NCI-H345 treated with DMSO at 0.1 percent for 48 hours (cell line): ENCODE results near the gene IL24.
"Not testable (repeated sequence)": the region's sequence is repeated elsewhere in the genome, so short reads cannot be mapped to it uniquely, and the experiment has no call there.

Experiments used
- DNase-seq: peaks from one replicate; lab custom pipeline; 2025; ENCODE audit not compliant: unreplicated experiment; lab: John Stamatoyannopoulos, UW

IL24 gene

GRCh38 chr1:206923961-206924557 is 26.8 kb downstream of the IL24 start:
- DNase-seq, result not testable (repeated sequence)

- no peak for DNase-seq
Observed at GRCh38 chr1:206924592-206925105, 27.4 kb downstream of the IL24 start.

GRCh38 chr1:206925106-206925736 is 28.0 kb downstream of the IL24 start:
- DNase-seq, result no peak

DNA sequence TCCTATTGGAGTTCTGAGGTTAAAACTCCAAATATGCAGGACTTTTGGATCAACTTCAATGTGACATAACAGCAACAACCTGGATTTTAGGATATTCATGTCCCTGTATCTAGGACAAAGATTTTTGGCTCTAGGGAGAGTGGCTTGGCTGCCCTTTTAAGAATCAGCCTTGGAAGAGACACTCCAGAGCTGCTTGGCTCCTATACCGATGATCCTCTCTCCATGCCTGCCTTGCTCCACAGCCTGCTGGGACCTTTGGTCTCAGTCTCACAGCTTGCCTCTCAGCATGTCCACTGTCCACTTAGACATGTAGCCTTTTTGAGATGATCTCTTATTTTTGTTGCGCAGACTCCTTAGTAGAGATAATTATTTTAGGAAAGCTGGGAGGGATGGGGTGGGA is 29.0 kb downstream of the IL24 start:
- DNase-seq, result no peak

GRCh38 chr1:206929524-206929923 is 32.3 kb downstream of the IL24 start:
- no peak for DNase-seq

DNA sequence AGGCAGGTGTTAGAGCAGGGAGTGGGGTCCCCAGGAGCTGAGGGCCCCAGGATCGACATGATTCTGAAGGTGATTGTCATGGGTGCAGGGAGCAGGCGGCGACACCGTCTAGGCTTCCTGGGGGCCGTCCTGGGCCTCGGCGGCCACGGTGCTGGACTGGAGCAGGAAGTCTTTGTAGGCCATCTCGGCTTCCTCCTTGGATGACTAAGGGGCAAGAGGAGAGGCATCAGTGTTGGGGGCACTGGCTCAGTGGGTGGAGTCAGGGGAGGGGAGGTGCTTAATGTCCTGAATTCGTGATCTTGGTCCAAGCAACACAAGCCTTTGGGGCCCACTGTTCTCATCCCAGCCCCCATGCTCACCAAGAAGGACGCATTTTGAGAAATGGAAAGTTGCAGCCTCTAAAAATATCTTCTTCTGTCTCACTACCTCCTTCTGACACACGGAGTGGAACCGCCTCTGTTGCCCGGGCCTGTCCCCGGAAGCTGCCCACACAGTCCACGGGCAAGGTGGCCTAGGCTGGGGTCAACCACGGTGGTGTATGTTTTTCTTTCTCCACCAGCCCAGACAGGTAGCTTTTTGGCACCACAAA is 33.1 kb downstream of the IL24 start:
- DNase-seq, result no peak

GRCh38 chr1:206931709-206932108 is 34.5 kb downstream of the IL24 start:
- DNase-seq, result no peak

GRCh38 chr1:206932177-206932576 is 34.9 kb downstream of the IL24 start:
- DNase-seq, result no peak

DNA sequence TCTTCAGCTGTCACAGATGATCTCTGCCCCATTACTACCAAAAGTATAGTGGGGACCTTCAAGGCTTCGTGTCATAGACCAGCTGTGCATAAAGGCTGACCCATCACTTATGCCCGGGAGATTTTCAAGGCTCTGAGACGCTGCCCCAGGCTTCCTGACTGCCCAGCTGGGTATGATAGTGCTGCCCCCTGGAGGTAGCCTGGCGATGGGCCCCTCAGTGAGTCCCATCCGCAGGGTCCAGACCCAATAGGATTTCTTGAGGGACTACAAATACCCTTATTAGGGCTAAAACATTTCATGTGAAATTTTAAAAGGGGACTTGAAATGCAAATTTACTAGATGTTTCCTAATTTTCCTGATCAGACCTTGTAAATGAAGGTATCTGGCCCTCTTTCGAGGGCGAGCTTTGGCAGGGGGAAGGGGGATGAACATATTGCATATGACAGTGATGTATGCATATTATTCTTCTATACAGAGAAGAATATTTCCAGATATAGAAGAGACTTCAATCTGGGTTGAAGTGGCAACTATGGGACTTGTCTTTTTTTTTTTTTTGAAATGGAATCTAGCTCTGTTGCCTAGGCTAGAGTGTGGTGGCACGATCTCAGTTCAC is 36.2 kb downstream of the IL24 start:
- no peak for DNase-seq

DNA sequence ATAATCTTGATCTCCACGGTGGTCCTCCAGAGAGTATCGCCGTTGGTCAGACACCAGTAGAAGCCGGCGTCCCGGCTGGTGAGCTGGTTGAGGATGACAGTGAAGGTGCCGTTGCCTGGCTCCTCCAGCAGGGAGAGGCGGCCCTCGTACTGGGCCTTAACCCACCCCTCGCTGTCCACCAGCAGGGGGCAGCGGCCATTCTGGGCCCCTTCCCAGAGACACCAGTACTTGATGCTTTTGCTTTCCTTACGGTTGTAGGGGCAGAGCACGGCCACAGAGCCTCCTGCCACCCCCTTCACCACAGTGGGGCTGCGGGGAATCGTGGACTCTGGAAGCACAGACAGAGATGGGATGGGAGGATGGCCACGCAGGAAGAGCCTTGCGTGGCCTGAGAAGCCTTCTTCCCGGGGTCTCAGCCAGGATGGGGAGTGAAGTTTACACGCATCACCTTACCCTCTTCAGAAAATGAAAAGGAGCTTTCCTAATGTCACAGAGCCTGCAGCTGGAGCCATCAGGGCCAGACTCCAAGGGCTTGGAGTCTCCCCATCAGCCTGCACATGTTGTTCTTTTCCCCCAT is 38.3 kb downstream of the IL24 start:
- DNase-seq, result no peak

- DNase-seq, result no peak
Observed at GRCh38 chr1:206937425-206937824, 40.2 kb downstream of the IL24 start.

GRCh38 chr1:206939131-206939530 is 41.9 kb downstream of the IL24 start:
- no peak for DNase-seq

DNA sequence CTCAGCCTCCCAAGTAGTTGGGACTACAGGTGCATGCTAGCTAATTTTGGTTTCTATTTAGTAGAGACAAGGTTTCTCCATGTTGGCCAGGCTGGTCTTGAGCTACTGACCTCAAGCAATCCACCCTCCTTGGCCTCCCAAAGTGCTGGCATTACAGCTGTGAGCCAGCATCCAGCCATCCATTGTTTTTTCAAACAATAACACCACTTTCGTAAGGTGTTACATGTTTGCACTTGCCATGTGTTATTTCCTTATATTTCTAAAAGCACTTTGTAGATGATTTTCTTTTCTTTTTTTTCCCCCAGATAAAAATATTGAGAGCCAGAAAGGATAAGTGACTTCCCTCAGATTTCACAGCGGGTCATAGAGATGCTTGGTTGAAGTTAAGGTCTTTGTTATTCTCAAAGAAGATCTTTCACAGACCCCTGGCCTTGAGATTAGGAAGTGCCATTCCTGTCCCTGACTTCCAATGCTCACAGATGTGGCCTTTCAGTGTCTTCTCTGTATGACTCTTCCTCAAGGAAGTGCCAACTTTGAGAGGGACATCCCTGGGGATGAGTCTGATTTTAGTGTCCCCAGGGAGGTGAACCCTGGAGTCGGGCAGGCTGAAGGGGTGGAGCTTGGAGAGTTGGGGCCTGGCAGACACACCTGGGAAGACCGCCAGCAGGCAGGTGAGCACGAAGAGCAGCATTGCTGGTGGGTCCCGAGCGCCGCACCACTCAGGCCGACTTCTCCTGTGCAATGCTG is 42.8 kb downstream of the IL24 start:
- no peak for DNase-seq

DNA sequence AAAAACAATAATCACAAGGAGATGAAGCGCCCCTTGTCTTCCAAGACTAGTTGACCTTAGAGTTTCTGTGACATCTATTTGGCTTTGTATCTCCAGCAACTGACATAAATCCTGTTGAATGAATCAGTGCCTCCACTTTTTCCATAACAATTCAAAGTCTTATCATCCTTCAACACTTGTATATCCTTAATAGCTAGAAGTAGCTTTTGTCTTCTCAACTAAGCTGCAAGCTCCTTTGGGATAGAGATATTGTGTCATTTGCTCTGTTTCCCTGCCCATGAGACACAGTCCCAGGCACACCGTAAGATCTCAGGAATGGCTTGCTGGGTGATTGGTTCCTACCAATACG is 43.3 kb downstream of the IL24 start:
- no peak for DNase-seq

- DNase-seq, result no peak
Observed at GRCh38 chr1:206941766-206942418, 44.6 kb downstream of the IL24 start.

DNA sequence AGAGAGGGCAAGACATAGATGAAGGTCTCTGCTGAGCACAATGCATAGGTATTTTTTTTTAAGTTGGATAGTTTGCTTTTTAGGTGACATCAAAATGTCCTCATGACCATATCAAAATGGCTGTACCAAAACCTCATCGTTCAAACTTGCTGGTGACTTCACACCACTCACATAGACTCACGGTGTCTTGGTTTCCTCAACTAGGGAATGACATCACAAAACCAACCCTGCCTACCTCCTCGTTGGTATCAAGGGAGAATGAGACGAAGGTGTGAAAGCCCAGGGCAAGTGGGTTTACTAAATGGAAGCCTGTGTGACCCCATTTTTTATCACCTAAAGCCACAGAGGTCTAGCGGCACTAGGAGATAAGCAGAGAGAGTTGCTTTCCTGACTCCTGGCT is 47.5 kb downstream of the IL24 start:
- no peak for DNase-seq

DNA sequence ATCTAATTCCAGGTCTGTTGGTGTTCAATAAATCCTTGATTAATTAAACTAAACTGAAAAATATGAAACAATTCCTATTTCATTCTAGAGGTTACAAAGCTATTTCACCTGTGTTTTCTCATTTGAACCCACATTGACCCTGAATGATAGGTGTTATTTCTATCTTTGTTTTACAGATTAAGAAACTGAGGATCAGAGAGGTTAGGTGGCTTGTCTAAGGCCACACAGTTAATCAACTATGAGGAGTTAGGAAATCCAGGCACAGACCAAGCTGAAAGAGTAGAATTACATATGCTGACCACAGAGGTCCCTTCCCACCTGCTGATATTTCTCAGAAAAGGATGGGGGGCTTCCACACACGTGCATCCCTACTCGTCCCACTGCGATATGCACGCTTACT is 48.5 kb downstream of the IL24 start:
- no peak for DNase-seq

GRCh38 chr1:206946261-206946660 is 49.0 kb downstream of the IL24 start, which contains the start of gene PIGR:
Gene PIGR, minus strand, starts transcription at chr1:206946466. Its CDS starts 5,935 bp downstream, at chr1:206940531.
- DNase-seq, result no peak

- no peak for DNase-seq
Observed at GRCh38 chr1:206947255-206947654, 50.0 kb downstream of the IL24 start.

DNA sequence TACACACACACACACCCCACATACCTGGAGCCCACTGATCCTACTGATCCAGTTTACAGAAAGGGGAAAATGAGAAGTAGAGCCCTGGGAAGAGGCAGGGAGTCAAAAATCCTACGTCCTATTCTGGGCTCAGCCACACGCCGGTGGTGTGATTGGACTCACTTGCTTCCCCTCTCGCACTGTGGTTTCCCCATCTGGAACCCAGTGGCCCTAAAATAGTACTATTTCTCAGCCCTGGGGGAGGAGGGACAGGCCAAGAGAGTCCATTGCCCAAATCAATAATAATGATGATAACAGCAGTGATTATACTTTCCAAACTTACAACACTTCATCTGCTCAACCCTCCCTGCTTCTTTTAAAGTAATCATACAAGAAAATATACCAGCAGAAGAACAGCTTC is 52.0 kb downstream of the IL24 start:
- no peak for DNase-seq

DNA sequence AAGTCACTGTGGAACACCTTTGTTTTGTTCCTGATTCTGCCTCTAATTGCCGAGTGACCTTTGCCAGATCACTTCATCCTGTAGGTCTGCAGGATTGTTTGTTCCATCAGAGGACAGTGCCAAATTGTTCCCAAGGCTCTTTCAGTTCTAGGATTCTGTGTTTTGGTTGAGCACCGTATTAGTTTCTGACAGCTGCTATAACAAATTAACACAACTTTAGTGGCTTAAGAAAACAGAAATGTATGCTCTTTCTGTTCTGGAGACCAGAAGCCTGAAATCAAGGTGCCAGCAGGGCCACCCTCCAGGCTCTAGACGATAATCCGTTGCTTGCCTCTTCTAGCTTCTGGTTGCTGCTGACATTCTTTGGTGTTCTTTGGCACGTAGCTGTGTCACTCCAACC is 52.4 kb downstream of the IL24 start:
- DNase-seq, result no peak
